Medulla oblongata (tissue), 1 donor: ENCODE results near the gene S100Z.

Experiments used
- DNase-seq: peaks from one replicate; pipeline ENCODE4 v3.0.0-alpha.2; 2015; ENCODE audit errors: extremely low spot score

S100Z gene

GRCh38 chr5:76952795-76953536 is 103.2 kb downstream of the S100Z start, which contains the start of gene CRHBP:
TSS of gene CRHBP (plus strand) at chr5:76953045. CDS start at chr5:76953135, 90 bp downstream.
- DNase-seq = no peak

- DNase-seq = no peak
Observed at GRCh38 chr5:76953551-76954382, 104.0 kb downstream of the S100Z start.

- DNase-seq = no peak
Observed at GRCh38 chr5:76954383-76954763, 104.6 kb downstream of the S100Z start.

- DNase-seq = no peak
Observed at GRCh38 chr5:76956033-76956432, 106.2 kb downstream of the S100Z start.

- no peak for DNase-seq
Observed at GRCh38 chr5:76958991-76959767, 109.4 kb downstream of the S100Z start.

- no peak for DNase-seq
Observed at GRCh38 chr5:76960004-76960625, 110.3 kb downstream of the S100Z start.

GRCh38 chr5:76964060-76964459 is 114.2 kb downstream of the S100Z start:
- DNase-seq = no peak
